Peyer's patch (tissue), 4 donors: ENCODE results near the gene RINL.

Experiments
- CTCF ChIP-seq, 6 experiments: fragments of 450-650 bp in 4 of 6; fragments of 200-600 bp in 2 of 6; sonication (generic) in 1 of 6; IDR thresholded peaks; one replicate each; pipeline ENCODE4 v1.5.1; 2017 to 2019; ENCODE audit warnings: antibody characterized with exemption in 6 of 6, mild to moderate bottlenecking in 3 of 6, moderate library complexity in 1 of 6
- POLR2A ChIP-seq, 2 donors: fragments of 450-650 bp; IDR thresholded peaks; one replicate each; pipeline ENCODE4 v1.5.1; 2017; ENCODE audit warnings: antibody characterized with exemption in 2 of 2, mild to moderate bottlenecking in 2 of 2, moderate library complexity in 2 of 2

- no peak for TF ChIP-seq CTCF (IDR thresholded peaks at IDR 0.05)
- no peak for TF ChIP-seq POLR2A (IDR thresholded peaks at IDR 0.05)
These were observed 41.7 kb downstream of the RINL start for GRCh38 chr19:38836159-38836982.
